Activated CD8-positive, alpha-beta memory T cell treated with anti-CD3 and anti-CD28 coated beads for 48 hours (primary cell): ENCODE measurements around the gene NDNF.
A peak's percentile ranks its signal among the peaks of the same experiment; 100 is the strongest.

Source experiments
- DNase-seq, 3 experiments: peaks; one replicate each; pipeline ENCODE4 v3.0.0-alpha.2; 2020; ENCODE audit warnings: low read depth in 2 of 3, low spot score in 2 of 3

NDNF gene

DNA sequence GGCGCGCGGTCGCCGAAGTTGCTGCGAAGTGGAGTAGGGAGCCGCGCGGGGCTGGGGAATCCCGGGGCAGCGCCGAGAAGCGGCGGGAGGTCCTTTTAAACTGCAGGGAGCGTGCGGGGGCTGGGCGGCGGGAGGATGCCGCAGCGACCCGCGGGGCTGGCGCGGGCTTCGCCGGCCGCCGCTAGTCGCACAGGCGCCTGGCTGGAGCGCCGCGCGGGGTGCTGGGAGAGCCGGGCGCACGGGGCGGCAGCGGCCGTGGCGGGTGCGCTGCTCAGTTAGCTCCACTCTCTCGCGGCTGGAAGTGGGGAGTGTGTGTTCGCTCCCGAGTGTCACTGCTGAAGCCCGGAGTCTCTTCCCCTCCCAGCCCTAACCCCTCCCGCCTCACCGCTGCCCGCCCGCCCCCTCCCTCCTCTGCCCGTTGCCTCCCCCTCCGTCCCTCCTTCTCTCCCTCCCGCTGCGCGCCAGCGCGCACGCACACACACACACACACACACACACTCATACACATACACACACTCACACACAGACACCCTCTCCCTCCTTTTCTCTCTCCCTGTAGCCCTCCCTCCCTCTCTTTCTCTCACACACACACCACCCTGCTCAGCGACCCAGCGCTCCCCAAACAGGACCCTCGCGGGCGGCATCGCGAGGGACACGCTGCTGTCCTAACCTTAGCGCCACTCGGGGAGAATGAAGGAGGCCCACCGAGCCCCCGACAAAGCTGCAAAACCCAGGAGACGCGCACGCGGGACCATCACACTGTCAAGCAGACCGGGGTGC is at the start of gene NDNF:
Gene NDNF, minus strand, starts transcription at position 312 of the 780 bp plus-strand sequence. CDS start 26,698 bp downstream, outside the sequence.
- DNase-seq: peak in 1 of 3 experiments; percentile 34

GRCh38 chr4:121119715-121120114 is 47.4 kb upstream of the NDNF start:
- DNase-seq: no peak

DNA sequence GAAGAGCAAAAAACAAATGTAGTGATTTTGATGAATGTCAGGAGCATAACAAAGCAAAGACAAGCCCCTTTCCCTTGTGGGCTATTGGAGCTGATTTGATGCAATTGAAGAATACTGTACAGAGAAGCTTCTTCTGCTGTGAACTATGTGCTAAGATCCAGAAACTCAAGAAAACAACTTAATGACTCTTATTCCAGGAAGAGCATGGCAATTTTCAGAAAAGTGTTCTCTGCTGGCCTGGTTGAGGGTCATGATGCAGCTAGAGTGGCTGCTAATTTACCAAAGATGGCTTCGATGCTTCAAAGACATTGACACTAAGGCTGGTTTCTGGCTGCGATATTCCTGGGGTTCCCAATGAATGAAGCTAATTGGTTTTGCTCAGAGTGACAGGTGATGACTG is 46.0 kb upstream of the NDNF start:
- no peak for DNase-seq

GRCh38 chr4:121114756-121115155 is 42.4 kb upstream of the NDNF start:
- DNase-seq: no peak

GRCh38 chr4:121112530-121112929 is 40.2 kb upstream of the NDNF start:
- DNase-seq: no peak

DNA sequence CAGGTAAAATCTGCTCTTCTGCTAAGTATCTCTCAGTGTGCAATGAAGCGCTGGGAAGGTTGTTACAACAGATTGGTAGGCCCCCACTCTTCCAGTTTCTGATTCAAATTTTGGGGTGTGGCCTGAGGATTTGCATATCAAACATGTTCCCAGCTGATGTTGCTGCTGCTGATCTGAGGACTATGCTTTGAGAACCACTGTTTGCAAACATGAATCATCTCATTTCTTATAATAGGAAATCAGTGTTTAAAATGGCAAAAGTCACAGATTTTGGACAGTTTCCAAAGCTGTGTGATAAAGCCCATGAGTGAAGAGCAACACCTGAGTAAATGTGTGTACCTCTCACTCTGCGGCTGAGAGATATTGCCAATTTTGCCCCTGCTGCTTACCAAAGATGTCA is 36.2 kb upstream of the NDNF start:
- DNase-seq: no peak

DNA sequence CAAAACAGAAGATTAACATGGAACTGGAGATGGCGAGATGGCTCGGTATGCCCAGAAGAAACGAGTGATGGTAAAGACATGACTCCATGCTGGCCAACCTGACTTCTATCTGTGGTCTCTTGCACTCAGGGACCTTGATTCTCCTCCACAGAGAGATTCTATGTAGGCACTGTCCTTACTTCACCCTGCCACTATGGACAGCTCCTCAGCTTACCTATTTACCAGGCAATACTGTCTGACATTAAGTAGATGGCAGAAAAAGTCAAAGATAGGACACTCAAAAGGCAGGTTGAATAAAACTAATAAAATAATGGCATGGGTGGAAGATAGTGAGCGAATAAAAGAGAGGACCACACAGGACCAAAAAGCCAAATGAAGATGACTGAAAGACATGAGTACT is 35.2 kb upstream of the NDNF start:
- DNase-seq: no peak

GRCh38 chr4:121100093-121100775 is 27.9 kb upstream of the NDNF start:
- DNase-seq: no peak

- DNase-seq: no peak
These were observed 25.9 kb upstream of the NDNF start for GRCh38 chr4:121098266-121098665.

DNA sequence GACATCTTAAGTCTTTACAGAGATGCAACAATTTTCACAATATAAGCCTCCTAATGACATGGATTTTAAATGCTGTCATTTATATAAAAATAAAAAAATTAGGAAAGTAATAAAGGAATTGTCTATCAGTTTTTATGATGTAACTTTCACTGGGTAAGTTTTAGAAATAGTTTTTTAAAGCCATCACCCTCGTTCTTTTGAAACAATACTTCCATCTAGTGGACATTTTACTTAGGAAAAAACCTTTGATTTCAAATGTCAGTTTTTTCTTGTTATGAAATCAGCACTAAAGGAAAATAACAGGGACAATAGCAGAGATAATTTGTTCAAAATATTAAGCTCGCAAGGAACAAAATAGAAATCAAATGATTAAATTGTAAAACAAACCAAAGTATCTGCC is 24.3 kb upstream of the NDNF start:
- no peak for DNase-seq

DNA sequence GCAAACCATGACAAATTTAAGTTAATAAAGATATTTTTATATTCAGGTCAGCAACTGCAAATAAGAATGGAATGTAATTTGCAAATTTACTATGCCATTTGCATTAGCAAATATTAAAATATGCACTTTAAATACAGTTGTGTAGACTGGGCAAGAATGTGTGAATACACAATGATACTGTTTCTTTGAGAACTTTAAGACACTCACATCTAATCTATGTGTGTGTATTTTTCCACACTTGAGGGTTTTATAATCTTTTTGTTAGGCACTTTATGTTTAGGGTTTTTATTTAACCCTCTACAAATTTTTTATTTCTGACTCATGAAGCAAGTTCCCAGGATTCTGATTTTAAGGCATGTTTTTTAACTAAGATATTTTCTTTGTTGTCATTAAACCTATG is 23.9 kb upstream of the NDNF start:
- no peak for DNase-seq

- DNase-seq: no peak
These were observed 22.1 kb upstream of the NDNF start for GRCh38 chr4:121094297-121094966.

DNA sequence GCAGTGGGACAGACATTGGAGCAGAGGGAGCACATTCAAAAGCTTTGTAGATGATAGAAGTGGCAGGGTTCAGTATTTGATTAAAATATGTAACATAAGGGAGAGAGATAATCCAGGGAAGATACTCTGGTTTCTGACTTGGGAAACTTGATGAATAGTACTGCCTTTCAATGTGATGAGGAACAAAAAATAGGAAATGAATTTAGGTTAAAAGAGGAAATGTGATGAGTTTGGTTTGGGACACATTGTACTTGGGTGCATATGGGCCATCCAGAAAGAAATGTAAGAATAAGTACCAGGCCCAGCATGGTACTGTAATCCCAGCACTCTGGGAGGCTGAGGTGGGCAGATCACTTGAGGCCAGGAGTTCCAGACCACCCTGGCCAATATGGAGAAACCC is 20.9 kb upstream of the NDNF start:
- no peak for DNase-seq

DNA sequence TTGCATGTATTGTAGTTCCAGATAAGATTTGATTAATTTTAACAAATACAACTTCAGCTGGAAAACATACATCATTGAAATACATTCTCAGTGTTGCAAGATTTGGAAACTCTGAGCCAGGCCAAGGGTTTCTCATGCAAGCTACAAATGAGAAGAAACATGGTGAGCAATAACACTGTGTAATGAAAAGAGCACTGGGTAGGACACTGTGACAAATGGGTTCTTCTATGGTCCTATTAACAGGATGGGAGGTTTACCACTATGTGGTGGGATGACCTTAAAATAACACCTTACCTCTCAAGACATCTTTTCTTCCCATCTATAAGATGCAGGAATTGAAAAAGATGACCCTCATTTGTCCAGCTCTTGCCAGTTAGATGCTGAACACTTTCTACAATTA is 19.6 kb upstream of the NDNF start:
- DNase-seq: no peak

- DNase-seq: no peak
These were observed 16.5 kb upstream of the NDNF start for GRCh38 chr4:121088867-121089266.

GRCh38 chr4:121079376-121079775 is 7.0 kb upstream of the NDNF start:
- no peak for DNase-seq

DNA sequence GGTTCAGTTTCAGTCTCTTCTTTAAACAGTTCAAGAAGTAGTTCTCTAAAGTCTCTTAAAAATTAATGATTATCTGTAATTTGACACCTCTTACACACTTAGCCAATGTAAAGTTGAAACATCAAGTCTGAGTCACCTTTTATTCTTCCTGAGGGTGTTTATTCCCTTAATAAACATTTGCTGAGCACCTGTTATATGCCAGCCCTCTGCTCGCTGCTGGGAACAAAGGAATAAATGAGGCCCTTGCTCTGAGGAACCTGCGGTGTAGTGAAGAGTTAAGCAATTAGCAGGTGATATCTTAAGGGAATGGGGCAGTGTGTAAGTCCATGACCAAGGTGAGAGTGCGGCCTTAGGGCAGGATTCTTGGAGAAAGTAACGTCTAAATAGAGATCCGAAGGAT is 5.2 kb upstream of the NDNF start:
- no peak for DNase-seq

DNA sequence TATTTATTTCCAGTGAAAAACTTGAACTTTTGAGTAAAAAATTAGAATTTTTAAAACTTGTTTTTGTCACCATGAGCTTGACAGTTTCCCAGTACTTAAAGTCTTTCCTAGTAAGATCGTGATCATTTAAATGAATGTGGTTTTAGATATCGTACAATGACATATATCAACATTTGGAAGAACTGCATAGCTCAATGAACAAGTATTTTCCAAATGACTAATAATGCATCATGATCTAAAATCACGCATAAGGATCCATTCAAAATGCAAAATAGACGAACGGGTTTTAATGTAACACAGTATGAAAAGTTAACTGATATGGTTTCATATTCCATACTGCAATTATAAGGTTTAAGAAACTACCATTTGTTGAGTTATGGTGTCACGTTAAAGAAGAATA is 4.1 kb upstream of the NDNF start:
- no peak for DNase-seq

DNA sequence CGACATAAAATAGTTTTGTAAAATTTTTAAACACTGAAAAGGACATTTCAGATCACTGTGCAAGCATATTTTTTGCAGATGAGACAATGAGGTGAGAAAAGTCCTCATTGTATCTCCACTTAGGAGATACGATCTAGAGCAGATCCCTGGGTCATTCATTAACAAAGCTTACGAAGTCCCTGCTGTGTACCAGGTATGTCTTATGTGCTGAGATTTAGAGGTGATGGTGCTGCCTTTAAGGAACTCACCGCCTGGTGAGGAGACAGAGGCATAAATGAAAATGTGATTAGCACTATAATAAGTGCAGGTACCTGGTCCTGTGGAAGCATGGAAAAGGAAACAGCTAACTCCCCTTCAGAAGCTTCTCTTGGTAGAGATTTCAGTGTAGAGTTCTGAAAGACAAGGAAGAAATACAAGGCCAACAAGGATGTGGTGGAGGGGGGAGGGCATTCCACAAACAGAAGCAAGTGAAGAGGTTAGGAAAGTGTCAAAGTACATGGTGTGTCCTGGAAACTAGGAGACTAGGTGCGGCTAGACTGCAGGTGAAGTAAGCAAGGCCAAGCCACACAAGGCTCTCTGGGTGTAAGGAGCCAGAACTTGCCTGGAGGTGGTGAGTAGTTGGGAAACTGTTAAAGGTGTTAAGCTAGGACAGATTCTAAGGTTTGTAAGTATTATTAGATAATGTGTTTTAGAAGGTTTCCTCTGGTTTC is 1.5 kb upstream of the NDNF start:
- no peak for DNase-seq

DNA sequence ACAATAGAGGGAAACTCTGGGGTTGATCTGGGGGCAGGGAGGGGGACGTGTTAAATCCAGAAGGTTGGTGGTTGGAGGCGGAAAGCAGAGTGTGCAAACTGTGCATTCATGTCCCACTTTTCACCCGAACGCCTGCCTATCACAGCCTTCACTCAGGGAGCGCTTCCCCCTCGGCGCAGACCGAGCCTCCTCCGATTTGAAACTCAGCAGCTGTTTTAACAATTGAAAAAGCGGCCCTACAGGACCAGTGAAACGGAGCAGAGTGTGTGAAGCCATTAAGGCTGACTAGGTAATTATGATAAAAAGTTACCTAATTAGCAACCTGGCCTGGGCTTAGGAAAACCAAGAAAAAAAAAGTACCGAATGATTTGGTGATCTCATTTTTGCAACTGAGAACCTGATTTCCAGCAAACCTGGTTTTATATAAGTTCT is 685 bp upstream of the NDNF start:
- DNase-seq: no peak

DNA sequence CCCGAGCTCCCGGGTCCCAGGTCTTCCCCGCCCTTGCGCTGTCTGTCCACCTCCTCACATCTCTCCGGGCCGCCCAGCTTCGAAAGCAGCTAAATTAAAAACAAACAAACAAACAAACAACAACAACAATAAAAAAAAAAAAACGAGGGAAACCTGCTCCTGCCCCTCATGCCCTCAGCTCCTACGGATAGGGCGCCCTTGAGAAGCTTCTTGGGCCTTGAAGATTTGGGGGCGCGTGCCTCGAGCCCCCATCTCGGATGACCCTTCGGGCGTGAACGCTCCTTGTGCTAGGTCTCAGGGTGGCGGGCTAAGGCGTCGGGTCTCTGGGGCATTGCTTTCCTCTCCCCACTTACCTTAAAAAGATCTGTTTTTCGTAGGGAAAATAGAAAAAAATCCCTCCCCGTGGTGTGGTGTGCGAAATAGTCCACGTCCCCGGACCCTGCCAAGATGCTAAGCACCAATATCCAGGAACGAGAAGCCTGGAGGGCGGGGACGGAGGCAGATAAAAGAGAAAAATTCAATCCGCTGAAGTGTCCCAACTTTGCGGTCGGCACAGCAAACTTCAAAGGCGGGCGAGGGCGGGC is 603 bp downstream of the NDNF start:
- DNase-seq: peak in 1 of 3 experiments; percentile 7
